ELF-1 (cell line): Measurements from ENCODE around the gene FOSL2.

Experiments used
- DNase-seq: peaks from one replicate; pipeline ENCODE4 v3.0.0-alpha.2; 2016; ENCODE audit warnings: low read depth, low spot score

Gene FOSL2

GRCh38 chr2:28394997-28395333 is 2.3 kb downstream of the FOSL2 start:
- DNase-seq = no peak

GRCh38 chr2:28395334-28396061 is 2.8 kb downstream of the FOSL2 start:
- no peak for DNase-seq

- no peak for DNase-seq
Observed at GRCh38 chr2:28397043-28397381, 4.4 kb downstream of the FOSL2 start.

GRCh38 chr2:28398101-28398834 is 5.6 kb downstream of the FOSL2 start:
- DNase-seq = no peak

GRCh38 chr2:28399289-28399688 is 6.6 kb downstream of the FOSL2 start:
- peak; percentile 1 for DNase-seq

GRCh38 chr2:28399956-28400355 is 7.3 kb downstream of the FOSL2 start:
- peak; percentile 49 for DNase-seq

- DNase-seq = peak; percentile 57
Observed at GRCh38 chr2:28400419-28400818, 7.8 kb downstream of the FOSL2 start.

- no peak for DNase-seq
Observed at GRCh38 chr2:28400921-28401320, 8.3 kb downstream of the FOSL2 start.

GRCh38 chr2:28401411-28401810 is 8.8 kb downstream of the FOSL2 start:
- no peak for DNase-seq

GRCh38 chr2:28401948-28402550 is 9.4 kb downstream of the FOSL2 start:
- no peak for DNase-seq

GRCh38 chr2:28403370-28403956 is 10.8 kb downstream of the FOSL2 start:
- no peak for DNase-seq

GRCh38 chr2:28404086-28404485 is 11.4 kb downstream of the FOSL2 start:
- DNase-seq = no peak

GRCh38 chr2:28405537-28405936 is 12.9 kb downstream of the FOSL2 start:
- no peak for DNase-seq

GRCh38 chr2:28406276-28407096 is 13.8 kb downstream of the FOSL2 start:
- peak; percentile 43 for DNase-seq

GRCh38 chr2:28407131-28407975 is 14.7 kb downstream of the FOSL2 start:
- DNase-seq = no peak

GRCh38 chr2:28407976-28408690 is 15.5 kb downstream of the FOSL2 start:
- DNase-seq = no peak

- DNase-seq = no peak
Observed at GRCh38 chr2:28408764-28409599, 16.3 kb downstream of the FOSL2 start.

- DNase-seq = no peak
Observed at GRCh38 chr2:28411166-28411755, 18.6 kb downstream of the FOSL2 start.
